Adipose tissue (tissue), 3 donors: Measurements from ENCODE around the gene CYB5A. TPM values are rescaled to one million over a fixed set of nuclear protein-coding genes. Genes with fewer than 3 reads are reported as not detected.

Source experiments
- H3K27ac ChIP-seq: one replicate; pipeline ENCODE4 v1.5.1; 2013; ENCODE audit warnings: low read depth, low read length
- WGBS, 3 donors: extraction: QIAGEN DNeasy Blood & Tissue Kit; methylation state at CpG; one replicate each; pipeline ENCODE4 v1.1.7; 2013; 5-methylcytosine and 5-hydroxymethylcytosine counted together
- polyA plus RNA-seq, 3 donors: library from polyadenylated mRNA; stranded (reverse); fragments of 200-250 nt; gene quantifications; one replicate each; pipeline ENCODE4 v1.2.3, GENCODE V29; 2013
- donor health status: healthy with polysubstance abuse.
- donor health status: Bipolar disorder and iron deficiency.
- donor health status: healthy.

Gene CYB5A
- polyA plus RNA-seq, 3 donors, result 353 to 593 (median 389) TPM

DNA sequence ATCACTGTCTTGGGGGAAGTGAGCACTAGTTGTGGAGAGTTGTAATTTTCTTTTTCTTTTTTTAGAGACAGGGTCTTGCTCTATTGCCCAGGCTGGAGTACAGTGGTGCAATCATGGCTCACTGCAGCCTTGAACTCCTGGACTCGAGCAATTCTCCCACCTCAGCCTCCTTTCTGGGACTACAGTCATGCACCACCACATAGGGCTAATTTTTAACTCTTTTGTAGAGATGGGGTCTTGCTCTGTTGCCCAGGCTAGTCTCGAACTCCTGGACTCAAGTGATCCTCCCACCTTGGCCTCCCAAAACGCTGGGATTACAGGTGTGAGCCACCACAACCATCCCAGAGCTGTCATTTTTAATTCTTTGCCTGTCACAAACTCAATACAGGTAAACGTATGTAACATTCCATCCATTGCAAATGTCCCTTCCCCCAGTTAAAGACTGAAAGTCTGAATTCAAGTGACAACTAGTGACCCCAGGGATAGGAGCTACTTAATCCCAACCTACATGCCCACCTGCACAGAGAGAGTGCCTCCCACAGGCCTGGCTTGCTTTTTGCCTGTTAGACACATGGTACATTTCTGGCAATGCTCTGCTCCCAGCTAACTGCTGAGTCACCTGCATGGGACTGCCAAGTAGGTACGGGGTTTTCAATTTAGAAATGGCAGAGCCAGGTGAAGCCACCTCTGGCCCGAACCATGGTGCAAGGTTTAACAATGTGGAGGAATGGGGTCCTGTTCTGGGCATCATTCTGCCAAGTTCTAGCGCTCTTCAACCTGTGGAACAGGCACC is 60.6 kb downstream of the CYB5A start:
- 56 to 89% (median 84%) methylated on average over 7 of the region's 7 CpGs for WGBS, 3 donors
- no peak overlapping the region for H3K27ac ChIP-seq

GRCh38 chr18:74229891-74230290 is 61.9 kb downstream of the CYB5A start:
- 60 to 83% (median 78%) methylated on average over 10 of the region's 10 CpGs for WGBS, 3 donors
- H3K27ac ChIP-seq, result no peak overlapping the region

GRCh38 chr18:74229005-74229404 is 62.8 kb downstream of the CYB5A start:
- 40 to 93% (median 92%) methylated on average over 3 of the region's 3 CpGs for WGBS, 3 donors
- no peak overlapping the region for H3K27ac ChIP-seq

GRCh38 chr18:74228312-74228711 is 63.5 kb downstream of the CYB5A start:
- WGBS, 3 donors, result 86 to 91% (median 88%) methylated on average over 5 of the region's 5 CpGs
- H3K27ac ChIP-seq, result no peak overlapping the region

DNA sequence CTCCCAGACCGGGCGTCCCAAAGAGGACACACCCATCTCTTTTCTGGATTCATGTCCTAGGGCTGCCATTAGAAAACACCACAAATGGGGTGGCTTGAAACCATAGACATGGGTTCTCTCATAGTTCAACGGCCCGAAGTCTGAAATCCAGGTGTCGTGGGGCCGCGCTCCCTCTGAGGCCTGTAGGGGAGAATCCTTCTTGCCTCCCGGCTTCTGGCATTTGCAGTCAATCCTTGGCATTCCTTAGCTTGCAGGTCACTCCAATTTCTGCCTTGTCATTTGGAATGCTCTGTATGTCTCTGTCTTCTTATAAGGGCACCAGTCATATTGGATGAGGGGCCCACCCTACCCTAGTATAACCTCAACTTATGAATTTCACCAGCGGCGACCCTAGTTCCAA is 65.1 kb downstream of the CYB5A start:
- WGBS, 3 donors, result 88 to 94% (median 90%) methylated on average over 10 of the region's 10 CpGs
- H3K27ac ChIP-seq, result no peak overlapping the region

GRCh38 chr18:74226156-74226555 is 65.6 kb downstream of the CYB5A start:
- WGBS, 3 donors, result 24 to 79% (median 61%) methylated on average over 4 of the region's 4 CpGs
- H3K27ac ChIP-seq, result no peak overlapping the region

- no peak overlapping the region for H3K27ac ChIP-seq
- WGBS, 3 donors, result 28 to 72% (median 68%) methylated on average over 5 of the region's 5 CpGs
Measured at GRCh38 chr18:74225193-74225840, 66.4 kb downstream of the CYB5A start.

DNA sequence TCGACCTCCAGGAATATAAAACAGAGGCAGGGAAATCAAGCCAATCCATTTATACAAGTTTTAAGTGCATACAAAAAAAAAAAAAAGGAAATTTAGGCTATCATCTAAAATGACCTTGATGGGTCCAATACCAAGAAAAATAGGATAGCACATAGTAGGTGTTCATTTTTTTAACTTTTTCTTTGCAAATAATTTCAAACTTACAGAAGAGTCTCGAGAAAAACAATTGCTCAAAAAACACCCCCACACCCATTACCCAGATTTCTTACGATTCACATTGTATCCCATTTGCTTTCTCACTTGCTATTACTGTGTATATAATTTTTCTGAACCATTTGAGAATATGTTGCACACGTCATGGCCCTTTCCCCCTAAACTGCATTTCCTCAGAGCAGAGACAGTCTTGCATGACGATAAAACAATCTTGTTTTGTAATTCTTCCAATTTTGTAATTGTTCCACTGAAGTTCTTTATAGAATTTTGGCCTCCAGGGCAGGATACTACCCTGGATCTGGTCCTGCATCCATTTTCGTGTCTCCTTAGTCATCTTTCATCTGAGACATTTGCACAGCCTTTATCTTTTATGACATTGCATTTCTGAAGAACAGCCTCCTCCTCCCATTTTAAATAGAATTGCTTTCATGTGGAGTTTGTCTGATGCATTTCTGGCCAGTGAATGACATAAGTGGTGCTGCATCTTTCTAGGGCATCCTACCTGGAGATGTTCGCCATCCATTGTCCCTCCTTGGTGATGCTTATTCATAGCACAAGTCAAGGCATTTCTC is 68.9 kb downstream of the CYB5A start:
- no peak overlapping the region for H3K27ac ChIP-seq
- 75 to 86% (median 78%) methylated on average over 7 of the region's 7 CpGs for WGBS, 3 donors

DNA sequence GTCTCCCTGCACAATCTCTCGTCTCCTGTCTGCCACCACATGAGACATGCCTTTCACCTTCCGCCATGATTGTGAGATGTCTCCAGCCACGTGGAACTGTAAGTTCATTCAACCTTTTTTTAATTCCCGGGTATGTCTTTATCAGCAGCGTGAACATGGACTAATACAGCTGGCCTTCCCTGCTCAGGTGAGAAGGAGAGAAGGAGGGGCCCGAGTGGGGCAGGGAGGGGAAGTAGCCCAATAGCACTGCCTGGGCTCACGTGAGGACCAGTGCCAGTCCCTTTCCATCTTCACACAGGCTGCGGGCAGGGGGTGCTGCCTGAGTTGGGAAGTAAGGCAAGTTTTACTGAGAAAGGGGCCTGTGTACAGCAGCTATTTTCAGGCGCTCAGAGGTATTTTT is 70.7 kb downstream of the CYB5A start:
- WGBS, 3 donors, result 56 to 93% (median 92%) methylated on average over 9 of the region's 9 CpGs
- no peak overlapping the region for H3K27ac ChIP-seq

GRCh38 chr18:74219056-74219455 is 72.7 kb downstream of the CYB5A start:
- H3K27ac ChIP-seq, result no peak overlapping the region
- WGBS, 3 donors, result 81 to 96% (median 95%) methylated on average over 10 of the region's 10 CpGs

DNA sequence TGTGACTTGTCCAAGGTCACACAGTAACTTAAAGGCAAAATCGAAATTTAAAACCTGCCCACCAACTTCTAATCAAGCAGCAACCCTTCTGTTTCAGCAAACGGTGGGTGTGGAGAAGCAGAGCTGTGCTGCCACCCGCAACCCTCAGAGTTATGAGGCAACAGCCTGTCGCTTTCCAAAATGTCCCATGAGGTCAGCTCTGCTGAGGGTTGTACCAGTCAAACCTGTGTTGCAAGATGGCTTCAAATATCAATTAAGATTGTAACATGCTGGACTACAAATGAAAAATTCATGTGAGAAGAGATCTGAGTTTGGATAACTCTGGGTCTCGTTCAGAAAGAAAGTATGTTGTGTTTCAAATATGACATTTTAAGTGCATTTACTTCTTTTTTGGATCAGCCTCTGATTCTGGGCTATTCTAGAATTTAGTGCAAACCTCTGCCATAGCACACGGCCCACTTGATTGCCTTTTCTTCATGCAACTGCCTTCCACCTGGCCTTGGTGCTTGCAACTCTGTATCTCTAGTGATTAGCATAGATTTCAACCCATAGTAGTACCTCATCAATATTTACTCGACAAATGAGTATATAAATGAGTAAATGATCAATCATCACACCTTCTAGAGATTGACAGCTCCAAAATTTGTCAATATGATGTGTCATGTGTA is 74.2 kb downstream of the CYB5A start:
- H3K27ac ChIP-seq, result no peak overlapping the region
- 23 to 65% (median 62%) methylated on average over 7 of the region's 7 CpGs for WGBS, 3 donors

DNA sequence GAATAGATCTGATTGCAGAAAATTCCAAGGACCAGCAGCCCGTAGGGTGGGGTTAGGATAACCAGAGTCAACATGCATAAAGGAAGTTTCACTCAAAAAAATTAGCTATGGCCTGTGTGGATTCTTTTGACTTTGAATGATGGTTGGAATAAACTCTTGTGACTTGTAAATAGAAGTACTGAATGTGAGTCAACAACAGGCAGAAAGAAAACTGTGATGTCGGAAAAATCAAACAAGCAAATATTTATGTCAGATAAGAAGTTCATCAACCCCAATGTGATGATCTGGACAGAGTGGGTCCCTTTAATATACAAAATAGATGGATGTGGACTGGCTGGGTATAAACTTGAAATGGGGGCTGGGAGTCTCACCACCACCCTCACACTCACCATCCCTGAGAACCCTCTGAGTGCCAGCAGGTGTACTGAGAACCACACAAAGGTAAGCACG is 75.1 kb downstream of the CYB5A start:
- 39 to 90% (median 88%) methylated on average over 3 of the region's 3 CpGs for WGBS, 3 donors
- no peak overlapping the region for H3K27ac ChIP-seq

DNA sequence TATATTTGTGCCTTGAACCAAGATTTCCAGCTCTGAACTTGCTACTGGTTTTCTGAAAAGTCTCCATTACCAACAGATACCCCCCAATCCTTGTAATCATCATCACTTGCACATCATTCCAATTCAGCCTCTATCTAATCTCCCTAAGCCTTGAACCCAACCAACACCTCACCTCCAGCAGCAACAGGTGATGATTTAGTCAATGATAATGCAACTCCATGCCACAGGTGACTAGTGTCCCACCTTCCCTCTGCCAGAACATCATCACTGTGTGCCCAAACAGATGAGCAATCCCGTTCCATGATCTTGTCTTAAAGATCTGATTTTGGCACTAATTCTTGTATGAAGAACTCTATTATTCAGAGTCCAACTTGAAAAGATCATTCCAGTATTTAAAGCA is 75.9 kb downstream of the CYB5A start:
- no peak overlapping the region for H3K27ac ChIP-seq
- 0 to 50% (median 44%) methylated on average over 1 of the region's 1 CpG for WGBS, 3 donors

DNA sequence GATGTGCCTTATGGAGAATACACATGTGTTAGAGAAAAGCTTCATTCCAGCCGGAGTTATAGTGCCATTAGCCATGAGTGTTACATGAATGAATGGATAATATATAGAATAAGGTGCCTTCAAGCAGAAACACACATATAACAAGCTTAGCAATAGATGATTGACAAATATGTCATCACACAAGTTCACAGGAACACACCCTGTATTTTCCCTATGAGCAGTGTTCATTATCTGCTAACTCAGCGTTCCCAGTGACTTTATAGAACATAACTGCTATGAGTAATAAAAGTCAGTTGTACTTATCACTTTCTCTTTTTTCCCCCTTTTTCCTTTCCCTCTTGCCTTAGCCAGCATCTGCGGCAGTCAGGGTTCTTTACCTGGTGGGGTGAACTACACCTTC is 78.3 kb downstream of the CYB5A start:
- no peak overlapping the region for H3K27ac ChIP-seq
- 89 to 90% (median 90%) methylated on average over 3 of the region's 3 CpGs for WGBS, 3 donors

DNA sequence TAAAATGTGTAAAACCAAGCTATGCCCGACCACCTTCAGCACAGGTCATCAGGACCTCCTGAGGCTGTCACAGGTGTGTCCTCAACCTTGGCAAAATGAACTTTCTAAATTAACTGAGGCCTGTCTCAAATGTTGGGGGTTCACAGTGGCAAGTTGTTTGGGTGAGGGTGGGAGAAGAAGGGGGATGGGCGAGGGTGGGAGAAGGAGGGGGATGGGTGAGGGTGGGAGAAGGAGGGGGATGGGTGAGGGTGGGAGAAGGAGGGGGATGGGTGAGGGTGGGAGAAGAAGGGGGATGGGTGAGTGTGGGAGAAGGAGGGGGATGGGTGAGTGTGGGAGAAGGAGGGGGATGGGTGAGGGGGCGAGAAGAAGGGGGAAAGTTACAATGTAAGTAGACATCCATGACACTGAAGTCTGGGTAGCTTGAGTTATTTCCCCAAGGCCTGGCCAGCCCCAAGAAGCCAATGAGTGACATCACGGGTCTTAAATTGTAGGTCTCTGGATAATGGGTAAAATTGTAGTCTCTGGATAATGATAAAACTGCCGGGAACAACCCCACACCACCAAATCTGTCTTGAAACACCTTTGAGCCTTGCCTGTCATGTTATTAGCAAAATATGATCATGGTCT is 87.1 kb downstream of the CYB5A start:
- 65 to 82% (median 66%) methylated on average over 5 of the region's 5 CpGs for WGBS, 3 donors
- no peak overlapping the region for H3K27ac ChIP-seq

DNA sequence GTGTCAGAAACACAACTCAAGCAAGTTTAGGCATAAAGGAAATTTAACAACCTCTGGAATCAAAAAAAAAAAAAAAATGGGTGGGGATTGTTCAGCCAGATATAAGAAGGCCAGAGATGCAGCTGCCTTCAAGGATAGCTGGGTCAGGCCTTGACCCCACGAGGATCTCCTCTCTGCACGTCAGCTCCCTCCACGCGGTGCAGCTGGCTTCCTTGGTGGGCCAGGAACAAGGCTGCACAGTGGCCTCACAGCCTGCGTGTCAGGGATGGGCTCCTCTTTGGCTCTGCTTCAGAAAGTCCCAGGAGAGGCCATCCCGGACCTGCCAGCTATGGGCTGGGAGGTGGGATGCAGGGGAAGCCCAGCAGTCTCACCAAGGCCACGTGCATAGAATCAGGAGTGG is 88.0 kb downstream of the CYB5A start:
- 53 to 63% (median 57%) methylated on average over 7 of the region's 7 CpGs for WGBS, 3 donors
- no peak overlapping the region for H3K27ac ChIP-seq
